NCI-H2196 (cell line): Measurements from ENCODE around the gene HK2.
A peak's percentile ranks its signal among the peaks of the same experiment; 100 is the strongest.
"Not testable (repeated sequence)": the region's sequence is repeated elsewhere in the genome, so short reads cannot be mapped to it uniquely, and the experiment has no call there.

Source experiments
- DNase-seq: peaks from one replicate; lab custom pipeline; 2025; ENCODE audit not compliant: unreplicated experiment; lab: John Stamatoyannopoulos, UW

HK2 gene

DNA sequence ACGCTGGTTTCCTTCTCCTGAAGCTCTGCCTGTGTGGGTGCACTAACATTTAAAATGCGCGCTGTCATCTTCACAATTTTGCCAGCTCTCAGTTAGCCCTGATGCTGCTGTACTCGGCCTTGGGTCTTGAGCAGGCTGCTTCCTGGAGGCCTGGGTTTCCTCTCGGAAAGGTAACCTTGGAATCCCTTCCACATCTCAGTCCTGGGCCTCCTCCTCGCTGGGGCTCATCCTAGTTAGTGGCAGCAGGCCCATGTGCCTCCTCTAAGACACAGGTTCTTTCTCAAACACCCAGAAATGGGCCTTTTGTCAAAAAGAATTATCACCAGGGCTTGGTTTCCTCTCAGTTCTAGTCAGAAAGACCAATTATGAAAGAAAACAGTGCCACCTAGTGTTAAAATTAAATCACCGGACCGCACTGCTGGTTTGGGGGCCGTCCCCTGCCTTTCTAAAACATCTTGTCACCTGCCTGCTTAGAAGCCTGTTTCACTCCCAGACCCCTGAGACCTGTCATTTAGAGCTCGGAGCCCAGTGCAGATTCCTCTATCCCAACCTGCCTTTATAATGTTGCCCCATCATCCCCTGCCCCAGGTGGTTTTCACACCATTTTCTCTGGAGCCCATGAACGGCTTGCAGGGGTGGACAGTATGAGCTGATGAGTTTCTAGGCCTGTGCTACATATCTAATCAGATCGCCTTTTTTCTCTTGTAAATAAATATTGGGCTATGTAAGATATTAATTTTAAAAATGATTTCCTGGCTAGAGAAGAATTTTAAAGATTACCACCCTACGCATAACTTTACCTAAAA, 42.4 kb downstream of the HK2 start:
- peak; percentile 51 for DNase-seq

DNA sequence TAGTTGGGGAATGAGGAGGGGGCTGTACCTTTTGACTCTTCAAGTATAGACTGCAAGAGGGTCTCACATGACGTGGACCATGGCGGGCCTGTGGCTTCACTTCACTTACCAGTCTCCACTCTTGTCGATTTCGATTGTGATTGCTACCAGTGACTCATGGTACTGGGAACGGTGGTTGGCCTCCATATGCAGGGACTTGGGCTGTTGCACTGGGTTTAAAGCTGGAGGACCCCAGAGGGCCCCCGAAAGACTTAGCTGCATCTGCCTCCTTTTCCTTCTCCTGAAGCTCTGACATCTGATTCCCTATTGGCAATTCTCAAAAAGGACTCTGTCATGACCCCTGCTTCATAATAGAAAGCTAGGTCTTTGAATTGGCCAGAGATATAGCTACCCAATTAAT, 43.4 kb downstream of the HK2 start:
- no peak for DNase-seq

DNA sequence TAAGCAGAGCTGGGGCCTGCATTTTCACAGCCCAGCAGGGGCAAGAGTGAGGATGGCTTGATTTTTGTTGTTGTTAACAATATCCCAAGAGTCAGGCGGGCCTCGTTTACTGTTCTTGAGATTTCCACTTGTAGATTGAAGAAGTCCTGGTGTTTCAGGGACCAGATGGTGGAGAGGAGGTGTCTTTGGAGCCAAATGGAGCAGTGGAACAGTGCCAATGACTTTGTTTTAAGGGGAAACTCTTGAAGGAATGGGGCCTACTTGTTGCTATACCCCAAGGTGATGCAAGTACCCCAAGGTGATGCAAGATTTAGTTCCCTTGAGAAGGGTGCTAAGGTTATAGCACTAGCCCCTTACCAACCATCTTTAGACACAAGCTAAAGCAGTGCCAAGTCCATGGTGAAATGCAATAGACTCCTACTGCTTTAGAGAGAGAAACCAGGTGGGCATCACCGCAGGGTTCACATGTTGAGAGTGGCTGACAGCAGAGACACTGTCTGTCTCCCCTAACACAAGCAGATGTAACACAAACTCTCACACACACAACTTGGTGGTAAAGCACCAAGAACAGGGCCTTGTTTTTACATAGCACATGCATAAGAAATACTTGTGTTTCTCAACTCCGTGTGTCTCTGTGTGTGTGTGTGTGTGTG, 44.0 kb downstream of the HK2 start:
- no peak for DNase-seq

DNA sequence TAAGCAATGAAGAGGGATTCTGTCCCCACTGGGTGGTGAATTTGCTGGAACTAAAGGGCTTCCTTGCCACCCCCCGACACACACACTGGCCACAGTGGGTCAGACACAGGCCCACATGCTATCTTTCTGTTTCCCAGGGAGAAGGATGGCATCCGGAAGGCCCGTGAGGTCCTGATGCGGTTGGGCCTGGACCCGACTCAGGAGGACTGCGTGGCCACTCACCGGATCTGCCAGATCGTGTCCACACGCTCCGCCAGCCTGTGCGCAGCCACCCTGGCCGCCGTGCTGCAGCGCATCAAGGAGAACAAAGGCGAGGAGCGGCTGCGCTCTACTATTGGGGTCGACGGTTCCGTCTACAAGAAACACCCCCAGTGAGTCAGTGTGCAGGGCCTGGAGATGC, 44.6 kb downstream of the HK2 start:
- DNase-seq: no peak

DNA sequence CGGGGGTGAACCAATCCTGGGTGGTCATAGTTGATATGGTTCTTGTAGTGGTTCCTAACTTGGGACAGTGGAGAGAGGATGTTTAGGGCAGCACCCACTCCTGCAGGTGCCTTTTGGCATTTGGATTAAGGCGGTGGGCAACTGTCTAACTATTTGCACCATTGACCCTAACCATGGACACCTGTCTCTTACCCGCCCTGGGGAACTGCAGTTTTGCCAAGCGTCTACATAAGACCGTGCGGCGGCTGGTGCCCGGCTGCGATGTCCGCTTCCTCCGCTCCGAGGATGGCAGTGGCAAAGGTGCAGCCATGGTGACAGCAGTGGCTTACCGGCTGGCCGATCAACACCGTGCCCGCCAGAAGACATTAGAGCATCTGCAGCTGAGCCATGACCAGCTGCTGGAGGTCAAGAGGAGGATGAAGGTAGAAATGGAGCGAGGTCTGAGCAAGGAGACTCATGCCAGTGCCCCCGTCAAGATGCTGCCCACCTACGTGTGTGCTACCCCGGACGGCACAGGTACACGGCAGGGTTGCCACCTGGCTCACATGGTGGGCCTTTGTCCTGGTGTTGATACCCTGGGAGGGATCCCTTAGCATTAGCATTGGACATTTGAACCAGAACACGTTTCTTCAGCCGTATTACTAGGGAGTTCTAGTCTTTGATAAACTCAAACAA, 46.3 kb downstream of the HK2 start:
- DNase-seq: no peak

DNA sequence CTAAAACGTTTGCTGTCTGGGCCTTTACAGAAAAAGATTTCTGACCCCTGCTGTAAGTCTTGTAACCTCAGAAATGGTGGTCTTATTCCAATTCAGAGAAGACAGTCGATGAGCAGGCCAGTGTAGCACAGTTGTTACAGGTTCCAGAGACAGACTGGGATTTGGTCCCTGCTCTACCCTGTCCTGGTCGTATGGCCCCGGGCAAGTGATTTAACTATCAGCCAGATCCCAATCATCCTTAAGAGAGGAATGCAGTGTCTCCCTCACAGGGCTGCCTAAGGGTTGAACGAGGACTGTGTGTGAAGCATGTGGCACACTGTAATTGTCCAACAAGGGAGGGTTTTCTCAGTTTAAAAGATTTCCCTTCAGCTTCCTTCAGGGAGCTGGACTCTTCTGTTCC, 47.2 kb downstream of the HK2 start:
- DNase-seq: no peak

DNA sequence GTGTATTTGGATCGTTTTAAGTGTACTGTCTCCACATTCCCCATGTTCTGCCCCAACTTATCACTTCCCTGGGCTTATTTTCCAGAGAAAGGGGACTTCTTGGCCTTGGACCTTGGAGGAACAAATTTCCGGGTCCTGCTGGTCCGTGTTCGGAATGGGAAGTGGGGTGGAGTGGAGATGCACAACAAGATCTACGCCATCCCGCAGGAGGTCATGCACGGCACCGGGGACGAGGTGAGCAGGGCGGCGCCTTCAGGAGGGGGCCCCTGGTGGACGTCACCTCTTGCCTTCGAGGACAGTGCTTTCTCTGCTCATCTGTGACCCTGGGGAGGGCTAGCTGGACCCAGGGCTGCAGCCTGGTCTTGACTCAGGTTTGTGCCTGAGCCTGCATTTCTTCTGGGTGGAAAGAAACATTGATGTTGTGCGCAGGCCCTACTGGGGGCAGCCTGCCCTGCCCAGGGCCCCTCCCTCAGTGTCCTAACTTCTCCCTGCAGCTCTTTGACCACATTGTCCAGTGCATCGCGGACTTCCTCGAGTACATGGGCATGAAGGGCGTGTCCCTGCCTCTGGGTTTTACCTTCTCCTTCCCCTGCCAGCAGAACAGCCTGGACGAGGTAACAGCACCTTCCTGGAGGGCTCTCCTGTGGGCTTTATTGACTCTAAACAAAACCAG, 47.8 kb downstream of the HK2 start:
- no peak for DNase-seq

DNA sequence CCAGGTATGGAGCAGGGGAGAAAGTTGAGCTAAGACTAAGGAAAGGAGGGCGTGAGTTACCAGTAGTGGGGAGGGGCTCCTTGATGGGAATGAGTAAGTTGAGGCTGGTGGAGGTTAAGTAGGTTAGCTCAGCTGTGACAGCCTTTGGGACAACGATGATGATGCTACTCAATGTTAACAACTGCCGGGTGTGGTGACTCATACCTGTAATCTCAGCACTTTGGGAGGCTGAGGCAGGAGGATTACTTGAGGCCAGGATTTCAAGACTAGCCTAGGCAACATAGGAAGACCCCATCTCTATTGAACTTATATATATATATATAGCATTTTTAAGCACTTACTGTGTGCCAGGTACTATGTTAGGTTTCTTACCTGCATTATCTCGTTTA, 48.4 kb downstream of the HK2 start:
- DNase-seq: no peak

DNA sequence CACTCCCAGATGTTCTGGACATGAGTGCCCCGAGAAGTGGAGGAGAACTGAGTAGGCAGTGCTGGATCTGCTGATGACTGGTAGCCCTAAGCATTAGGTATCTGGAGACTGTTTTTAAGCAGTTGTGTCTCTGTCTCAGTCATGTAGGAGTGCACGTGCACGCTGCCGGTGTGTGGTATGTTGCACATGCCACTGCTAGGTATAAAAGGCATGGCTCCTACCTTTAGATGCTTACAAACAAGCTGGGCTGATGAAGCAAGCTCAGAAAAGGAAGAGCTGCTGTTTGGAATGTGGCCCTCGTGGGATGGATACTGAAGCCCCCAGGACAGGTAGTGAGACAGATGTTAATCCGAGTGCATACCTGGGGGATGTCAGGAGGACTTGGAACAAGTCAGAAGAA, 49.1 kb downstream of the HK2 start:
- DNase-seq: no peak

DNA sequence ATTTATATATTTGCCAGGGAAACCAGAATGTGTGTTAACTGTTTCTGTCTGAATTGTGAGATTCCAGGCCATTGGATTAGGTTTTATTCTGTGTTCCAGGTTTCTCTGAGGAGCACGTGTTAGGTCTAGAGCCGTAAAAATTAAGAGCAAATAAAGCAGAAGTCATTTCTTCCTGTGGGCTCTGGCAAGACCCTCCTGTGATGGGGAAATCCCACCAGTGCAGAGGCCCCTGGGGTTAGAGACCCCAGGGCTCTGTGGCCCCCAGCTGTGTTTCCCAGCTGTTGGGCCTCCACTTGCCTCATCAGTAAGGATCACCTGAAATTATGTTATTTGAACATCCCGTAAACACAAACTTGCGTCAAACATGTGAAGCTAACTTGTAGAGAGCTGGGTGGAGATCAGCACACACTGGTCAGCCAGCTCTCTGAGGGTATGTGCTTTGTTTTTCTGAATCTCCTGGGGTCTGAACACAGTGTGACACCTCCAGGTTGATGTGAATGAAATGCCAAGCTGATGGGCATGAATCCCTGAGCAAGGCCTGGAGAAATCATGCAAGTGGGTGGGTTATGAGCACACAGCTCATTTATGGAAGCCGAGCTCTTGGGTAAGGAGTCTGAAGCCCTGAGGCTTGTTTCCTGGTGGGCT, 50.3 kb downstream of the HK2 start:
- DNase-seq: no peak

DNA sequence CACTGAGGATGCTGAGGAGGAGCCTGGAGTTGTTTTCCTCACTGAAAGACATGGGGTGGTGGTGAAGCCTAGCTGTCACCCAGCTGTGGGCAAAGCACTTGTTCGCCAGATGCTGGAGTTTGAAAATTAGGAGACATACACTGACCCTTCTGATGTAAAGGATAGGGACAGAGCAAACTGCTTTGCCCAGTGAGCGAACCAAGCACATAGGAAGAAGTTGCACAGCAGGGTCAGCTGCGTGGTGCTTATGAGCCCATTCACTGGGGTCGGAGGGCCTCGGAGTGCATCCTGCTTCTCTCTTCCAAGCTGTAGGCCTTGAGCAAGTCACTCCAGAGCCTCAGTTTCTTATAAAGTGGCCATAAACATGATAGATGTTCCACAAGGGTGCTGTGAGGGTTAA, 50.9 kb downstream of the HK2 start:
- no peak for DNase-seq

DNA sequence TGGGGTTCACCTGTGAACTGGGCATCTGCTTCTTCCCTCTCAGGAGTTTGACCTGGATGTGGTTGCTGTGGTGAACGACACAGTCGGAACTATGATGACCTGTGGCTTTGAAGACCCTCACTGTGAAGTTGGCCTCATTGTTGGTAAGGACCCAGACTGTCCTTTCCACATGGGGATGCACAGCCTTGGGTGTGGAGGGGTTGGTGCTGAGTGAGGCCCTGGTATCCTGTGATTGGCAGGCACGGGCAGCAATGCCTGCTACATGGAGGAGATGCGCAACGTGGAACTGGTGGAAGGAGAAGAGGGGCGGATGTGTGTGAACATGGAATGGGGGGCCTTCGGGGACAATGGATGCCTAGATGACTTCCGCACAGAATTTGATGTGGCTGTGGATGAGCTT, 52.3 kb downstream of the HK2 start:
- DNase-seq: no peak

DNA sequence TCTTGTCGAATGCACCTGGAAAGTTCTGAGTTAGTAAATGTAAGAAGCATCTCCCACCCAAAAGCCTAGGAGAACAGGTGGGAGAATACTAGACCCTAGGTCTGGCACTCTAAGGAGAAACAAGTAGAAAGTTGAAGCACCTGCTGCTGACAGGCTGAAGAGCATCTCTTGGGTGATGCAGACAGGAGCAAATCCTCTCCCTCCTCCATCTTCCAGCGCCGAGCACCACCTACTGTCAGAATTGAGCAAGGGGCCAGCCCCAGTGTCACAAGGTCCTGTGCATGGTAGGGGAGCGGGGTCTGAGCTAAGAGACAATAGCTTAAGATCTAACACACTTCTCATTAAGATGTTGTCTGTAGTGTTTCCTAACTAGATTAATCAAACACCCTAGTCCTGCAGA, 52.9 kb downstream of the HK2 start:
- no peak for DNase-seq

DNA sequence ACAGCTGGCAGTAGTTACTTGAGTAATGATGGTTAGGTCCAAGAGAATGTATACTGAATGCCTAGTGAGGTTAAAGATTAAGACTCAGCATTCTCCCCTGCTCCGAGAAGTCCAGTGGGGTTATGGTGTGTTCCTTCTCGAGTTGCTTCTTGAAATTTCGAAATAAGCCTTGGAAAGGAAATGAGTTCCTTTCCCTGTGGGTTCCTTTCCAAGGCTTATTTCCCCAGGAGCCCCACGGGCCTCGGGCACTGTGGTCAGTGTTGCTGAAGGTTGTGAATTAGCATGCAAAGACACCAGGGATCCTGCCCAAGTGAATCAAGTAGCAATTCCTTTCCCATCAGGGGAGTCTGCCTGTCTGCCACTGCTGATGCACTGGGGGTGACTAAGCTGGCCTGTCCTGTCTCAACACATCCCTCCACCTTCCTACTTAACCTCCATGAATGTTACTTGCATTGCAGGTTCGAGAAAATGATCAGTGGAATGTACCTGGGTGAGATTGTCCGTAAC, 53.6 kb downstream of the HK2 start:
- DNase-seq: no peak

DNA sequence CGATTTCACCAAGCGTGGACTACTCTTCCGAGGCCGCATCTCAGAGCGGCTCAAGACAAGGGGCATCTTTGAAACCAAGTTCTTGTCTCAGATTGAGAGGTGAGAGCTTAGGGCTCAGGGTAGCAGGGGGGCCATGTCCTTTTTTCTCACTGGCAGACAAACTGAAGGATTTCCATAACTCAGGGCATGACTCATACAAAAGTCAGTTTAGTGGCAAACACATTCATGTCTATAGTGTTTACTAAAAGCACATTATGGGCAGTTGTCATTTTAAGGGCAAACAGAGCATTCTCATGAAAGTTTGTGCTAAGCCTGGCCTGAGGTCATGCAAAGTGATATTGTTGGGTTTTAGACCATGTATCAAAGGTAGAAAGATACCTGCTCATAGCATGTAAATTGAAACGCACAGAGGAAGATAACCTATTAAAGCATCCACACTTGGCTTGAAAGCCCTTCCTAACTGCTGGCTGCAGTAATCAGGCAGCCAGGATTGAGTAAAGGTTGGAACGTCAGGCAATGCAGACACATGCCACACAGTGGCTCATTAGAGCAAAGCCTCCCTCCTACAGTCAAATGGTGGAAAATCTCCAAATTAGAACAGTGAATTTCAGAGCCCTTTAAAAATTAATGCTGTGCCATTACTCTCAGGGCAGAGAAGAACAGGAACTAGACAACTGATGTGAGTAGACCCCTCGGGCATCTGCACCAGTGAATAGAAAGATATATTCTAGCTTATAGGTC, 54.2 kb downstream of the HK2 start:
- DNase-seq: no peak

DNA sequence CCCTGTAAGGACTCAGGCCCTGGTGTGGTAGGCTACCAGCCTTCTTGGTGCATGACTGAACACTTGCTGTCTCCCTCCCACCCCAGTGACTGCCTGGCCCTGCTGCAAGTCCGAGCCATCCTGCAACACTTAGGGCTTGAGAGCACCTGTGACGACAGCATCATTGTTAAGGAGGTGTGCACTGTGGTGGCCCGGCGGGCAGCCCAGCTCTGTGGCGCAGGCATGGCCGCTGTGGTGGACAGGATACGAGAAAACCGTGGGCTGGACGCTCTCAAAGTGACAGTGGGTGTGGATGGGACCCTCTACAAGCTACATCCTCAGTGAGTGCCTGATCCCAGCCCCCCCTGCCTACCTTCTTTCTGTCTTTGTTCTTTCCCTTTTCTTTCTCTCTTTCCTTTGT, 55.2 kb downstream of the HK2 start:
- no peak for DNase-seq

DNA sequence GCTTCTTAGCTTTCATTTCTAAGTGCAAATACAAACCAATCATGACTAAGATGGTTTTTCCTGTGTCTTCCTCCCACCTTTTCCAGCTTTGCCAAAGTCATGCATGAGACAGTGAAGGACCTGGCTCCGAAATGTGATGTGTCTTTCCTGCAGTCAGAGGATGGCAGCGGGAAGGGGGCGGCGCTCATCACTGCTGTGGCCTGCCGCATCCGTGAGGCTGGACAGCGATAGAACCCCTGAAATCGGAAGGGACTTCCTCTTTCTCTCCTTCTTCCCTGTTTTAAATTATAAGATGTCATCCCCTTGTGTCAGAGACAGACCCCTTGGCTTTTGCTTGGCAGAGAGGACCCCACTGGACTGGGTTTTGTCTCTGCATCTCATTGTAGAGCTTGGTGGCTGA, 56.8 kb downstream of the HK2 start:
- no peak for DNase-seq

DNA sequence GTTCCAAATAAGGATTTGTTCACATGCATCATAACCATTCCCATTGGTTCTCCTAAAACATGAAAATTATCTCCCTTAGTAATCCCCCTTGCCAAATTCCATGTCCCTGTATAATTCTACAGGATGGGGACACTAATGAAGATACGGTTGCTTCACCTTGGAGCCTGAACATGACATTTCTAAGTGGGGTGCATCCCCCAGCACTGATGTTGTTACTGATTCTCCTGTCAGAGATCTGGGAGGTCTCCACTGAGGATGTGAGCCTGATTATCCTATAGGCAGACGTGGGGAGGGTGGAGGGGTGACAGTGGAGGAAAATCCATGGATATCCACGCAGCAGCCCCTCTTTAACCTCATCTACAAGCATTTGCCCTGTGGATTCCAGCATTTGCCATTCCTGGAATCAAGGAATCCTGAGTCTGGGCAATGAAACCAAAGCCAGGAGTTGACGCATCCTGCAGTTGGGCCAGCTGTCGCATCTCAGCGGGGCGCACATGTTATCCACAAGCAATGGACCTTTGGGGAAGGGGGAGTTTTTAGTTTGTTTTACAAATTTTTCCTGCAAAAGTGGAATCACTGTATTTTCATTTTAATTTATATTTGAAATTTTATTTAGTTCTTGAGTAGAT, 57.3 kb downstream of the HK2 start:
- DNase-seq: no peak

DNA sequence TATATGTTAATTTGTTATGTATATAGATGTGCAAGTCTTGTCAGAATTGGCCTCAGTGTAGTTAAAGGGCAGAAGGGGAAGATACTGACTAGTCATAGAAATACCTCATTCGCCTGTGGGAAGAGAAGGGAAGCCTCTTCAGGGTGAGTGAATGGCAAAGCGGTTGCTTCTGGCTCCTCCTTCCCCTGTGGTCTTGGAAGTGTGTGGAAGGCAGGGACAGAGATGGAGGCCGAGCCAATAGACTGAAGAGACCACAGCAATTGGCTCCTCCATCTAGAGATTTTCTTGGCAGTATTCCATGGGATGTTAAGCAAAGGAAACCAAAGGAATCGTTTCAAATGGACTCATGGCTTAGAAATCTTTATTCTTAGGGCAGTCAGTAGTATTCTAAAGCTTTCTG, 57.9 kb downstream of the HK2 start:
- not testable (repeated sequence) for DNase-seq

DNA sequence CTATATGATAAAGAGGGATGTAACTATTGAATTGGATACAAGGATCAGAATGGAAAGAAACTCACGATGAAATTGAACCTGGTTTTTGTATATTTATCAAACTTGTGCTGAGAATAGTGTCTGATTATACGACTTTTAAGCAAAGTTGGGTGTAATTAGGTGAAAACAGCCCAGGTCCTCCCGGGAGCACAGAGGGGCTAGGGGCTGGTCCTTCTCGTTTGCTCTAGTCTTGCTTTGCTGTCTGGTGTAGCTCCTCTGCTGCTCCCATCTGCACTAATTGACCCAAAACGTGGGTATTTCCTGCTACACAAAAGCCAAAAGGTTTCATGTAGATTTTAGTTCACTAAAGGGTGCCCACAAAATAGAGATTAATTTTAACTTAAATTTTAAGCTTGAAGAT, 58.7 kb downstream of the HK2 start:
- no peak for DNase-seq
